ENCODE results near the gene PTS.
"Not testable (repeated sequence)": the region's sequence is repeated elsewhere in the genome, so short reads cannot be mapped to it uniquely, and the experiment has no call there.

Gene PTS

DNA sequence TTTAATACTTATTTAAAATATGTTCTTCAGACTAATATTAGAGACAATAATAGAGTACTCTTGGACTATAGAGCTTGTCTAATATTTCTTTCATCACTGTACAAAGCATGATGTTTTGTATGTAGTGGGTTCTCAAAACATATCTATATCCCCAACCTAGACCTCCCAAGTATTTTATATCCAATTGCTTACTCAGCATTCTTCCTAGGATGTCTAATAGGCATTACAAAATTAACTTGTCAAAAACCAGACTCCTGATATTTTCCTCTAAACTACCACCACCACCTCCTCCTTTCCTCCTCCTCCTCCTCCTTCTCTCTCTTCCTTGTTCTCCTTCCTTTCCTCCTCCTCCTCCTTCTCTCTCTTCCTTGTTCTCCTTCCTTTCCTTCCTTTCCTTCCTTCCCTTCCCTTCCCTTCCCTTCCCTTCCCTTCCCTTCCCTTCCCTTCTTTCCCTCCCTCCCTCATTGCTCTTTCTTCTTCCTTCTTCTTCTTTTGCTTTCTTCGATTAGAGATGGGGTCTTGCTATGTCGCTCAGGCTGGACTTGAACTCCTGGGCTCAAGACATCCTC, 29.6 kb upstream of the PTS start:
- no peak for DNase-seq
- H3K4me1 ChIP-seq (ENCODE audit: control insufficient read depth, insufficient read depth, low read length, poor library complexity, severe bottlenecking): no peaks in the 10 kb centered on the region
- no peaks in the 10 kb centered on the region for H3K36me3 ChIP-seq (ENCODE audit: control insufficient read depth, insufficient read depth, low read length)
- no peak overlapping the region for H3K27ac ChIP-seq (ENCODE audit: insufficient read depth, low read length, poor library complexity, severe bottlenecking)
- no peak overlapping the region for H3K4me3 ChIP-seq (ENCODE audit: insufficient read depth, low read depth, low read length, poor library complexity, severe bottlenecking)
- no peaks in the 10 kb centered on the region for H3K9me3 ChIP-seq (ENCODE audit: control insufficient read depth, low read length)
- no peaks in the 10 kb centered on the region for H3K27me3 ChIP-seq (replicated peaks; ENCODE audit: control insufficient read depth, insufficient read depth, low read length, poor library complexity, severe bottlenecking)

DNA sequence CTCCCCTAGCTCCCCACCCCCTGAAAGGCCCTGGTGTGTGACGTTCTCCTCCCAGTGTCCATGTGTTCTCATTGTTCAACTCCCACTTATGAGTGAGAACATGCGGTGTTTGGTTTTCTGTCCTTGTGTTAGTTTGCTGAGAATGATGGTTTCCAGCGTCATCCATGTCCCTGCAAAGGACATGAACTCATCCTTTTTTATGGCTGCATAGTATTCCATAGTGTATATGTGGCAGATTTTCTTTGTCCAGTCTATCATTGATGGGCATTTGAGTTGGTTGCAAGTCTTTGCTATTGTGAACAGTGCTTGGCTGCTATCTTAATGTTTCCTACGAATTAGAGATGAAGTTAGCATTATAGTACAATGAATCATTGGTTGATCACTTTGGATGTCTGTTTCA, 27.1 kb upstream of the PTS start:
- H3K9me3 ChIP-seq (ENCODE audit: control insufficient read depth, low read length); H3K4me1 ChIP-seq (ENCODE audit: control insufficient read depth, insufficient read depth, low read length, poor library complexity, severe bottlenecking); H3K4me3 ChIP-seq (ENCODE audit: insufficient read depth, low read depth, low read length, poor library complexity, severe bottlenecking); DNase-seq; H3K27ac ChIP-seq (ENCODE audit: insufficient read depth, low read length, poor library complexity, severe bottlenecking); H3K27me3 ChIP-seq (replicated peaks; ENCODE audit: control insufficient read depth, insufficient read depth, low read length, poor library complexity, severe bottlenecking); H3K36me3 ChIP-seq (ENCODE audit: control insufficient read depth, insufficient read depth, low read length): not testable (repeated sequence)

DNA sequence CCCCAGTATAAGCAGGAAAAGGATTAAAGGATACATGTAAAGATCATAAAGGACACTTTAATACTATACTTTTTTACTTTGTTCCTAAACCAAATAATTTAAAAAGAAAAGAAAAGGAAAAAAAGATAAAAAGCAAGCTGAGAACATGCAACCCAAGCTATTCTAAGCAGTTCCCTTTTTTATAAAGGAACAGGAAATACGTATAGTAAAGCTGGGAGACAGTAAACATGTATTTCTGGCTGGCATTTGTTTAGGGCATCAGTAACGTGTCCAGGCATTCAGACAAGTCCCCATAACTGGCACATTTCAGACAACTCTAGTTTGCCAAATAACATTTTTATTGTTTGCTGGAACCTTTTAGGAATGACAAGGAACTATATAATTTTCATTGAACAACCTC, 26.0 kb upstream of the PTS start:
- no peak for DNase-seq
- no peaks in the 10 kb centered on the region for H3K4me1 ChIP-seq (ENCODE audit: control insufficient read depth, insufficient read depth, low read length, poor library complexity, severe bottlenecking)
- no peak overlapping the region for H3K27ac ChIP-seq (ENCODE audit: insufficient read depth, low read length, poor library complexity, severe bottlenecking)
- no peaks in the 10 kb centered on the region for H3K36me3 ChIP-seq (ENCODE audit: control insufficient read depth, insufficient read depth, low read length)
- no peaks in the 10 kb centered on the region for H3K27me3 ChIP-seq (replicated peaks; ENCODE audit: control insufficient read depth, insufficient read depth, low read length, poor library complexity, severe bottlenecking)
- no peaks in the 10 kb centered on the region for H3K9me3 ChIP-seq (ENCODE audit: control insufficient read depth, low read length)
- no peak overlapping the region for H3K4me3 ChIP-seq (ENCODE audit: insufficient read depth, low read depth, low read length, poor library complexity, severe bottlenecking)

DNA sequence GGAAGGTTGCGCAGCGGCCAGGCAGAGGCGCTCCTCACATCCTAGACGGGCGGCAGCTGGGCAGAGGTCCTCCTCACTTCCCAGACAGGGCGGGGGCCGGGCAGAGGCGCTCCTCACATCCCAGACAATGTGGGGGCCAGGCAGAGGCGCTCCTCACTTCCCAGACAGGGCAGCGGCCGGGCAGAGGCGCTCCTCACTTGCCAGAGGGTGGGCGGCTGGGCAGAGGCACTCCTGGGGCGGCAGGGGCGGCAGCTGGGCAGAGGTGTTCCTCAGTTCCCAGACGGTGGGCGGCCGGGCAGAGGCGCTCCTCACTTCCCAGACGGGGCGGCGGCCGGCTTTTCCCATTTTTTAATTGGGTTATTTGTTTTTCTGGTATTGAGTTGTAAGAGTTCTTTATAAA, 20.2 kb upstream of the PTS start:
- Histone ChIP-seq H3K4me1 (ENCODE audit: control insufficient read depth, insufficient read depth, low read length, poor library complexity, severe bottlenecking) (no peaks in the 10 kb centered on the region), H3K36me3 (ENCODE audit: control insufficient read depth, insufficient read depth, low read length) (no peaks in the 10 kb centered on the region), H3K4me3 (ENCODE audit: insufficient read depth, low read depth, low read length, poor library complexity, severe bottlenecking) (no peak overlapping the region), H3K9me3 (ENCODE audit: control insufficient read depth, low read length) (no peaks in the 10 kb centered on the region), H3K27ac (ENCODE audit: insufficient read depth, low read length, poor library complexity, severe bottlenecking) (no peak overlapping the region), H3K27me3 (replicated peaks; ENCODE audit: control insufficient read depth, insufficient read depth, low read length, poor library complexity, severe bottlenecking) (no peaks in the 10 kb centered on the region)
- DNase-seq: no peak

DNA sequence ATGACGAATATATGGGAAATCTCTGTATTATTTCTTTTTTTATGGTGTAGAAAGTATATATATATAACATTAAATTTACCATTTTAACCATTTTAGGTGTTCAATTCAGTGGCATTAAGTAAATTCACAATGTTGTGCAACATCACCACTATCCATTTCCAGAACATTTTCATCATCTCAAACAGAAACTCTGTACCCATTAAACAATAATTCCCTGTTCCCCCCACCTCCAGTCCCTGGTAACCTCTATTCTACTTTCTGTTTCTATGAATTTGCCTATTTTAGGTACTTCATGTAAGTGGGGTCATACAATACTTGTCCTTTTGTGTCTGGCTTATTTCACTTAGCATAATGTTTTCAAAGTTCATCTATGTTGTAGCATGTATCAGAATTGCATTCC, 15.3 kb upstream of the PTS start:
- DNase-seq: no peak
- H3K4me3 ChIP-seq (ENCODE audit: insufficient read depth, low read depth, low read length, poor library complexity, severe bottlenecking): no peak overlapping the region
- H3K36me3 ChIP-seq (ENCODE audit: control insufficient read depth, insufficient read depth, low read length): no peaks in the 10 kb centered on the region
- H3K27me3 ChIP-seq (replicated peaks; ENCODE audit: control insufficient read depth, insufficient read depth, low read length, poor library complexity, severe bottlenecking): no peaks in the 10 kb centered on the region
- H3K9me3 ChIP-seq (ENCODE audit: control insufficient read depth, low read length): no peaks in the 10 kb centered on the region
- H3K27ac ChIP-seq (ENCODE audit: insufficient read depth, low read length, poor library complexity, severe bottlenecking): no peak overlapping the region
- no peaks in the 10 kb centered on the region for H3K4me1 ChIP-seq (ENCODE audit: control insufficient read depth, insufficient read depth, low read length, poor library complexity, severe bottlenecking)

DNA sequence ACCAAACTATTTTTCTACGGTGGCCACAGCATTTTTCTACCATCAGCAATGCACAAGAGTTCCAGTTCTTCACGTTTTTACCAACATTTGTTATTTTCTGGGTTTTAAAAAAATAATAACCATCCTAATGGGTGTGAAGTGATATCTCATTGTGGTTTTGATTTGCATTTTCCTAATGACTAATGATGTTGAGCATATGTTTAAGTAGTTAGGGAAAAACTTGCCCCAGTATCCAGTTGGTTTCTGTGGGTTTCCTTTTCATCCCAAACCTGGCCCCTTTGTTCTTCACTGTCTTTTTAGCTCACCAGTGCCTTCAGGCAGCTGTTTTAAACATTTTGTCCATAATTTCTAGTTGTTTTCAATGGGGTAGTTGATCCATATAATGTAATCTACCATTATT, 14.7 kb upstream of the PTS start:
- Histone ChIP-seq H3K9me3 (ENCODE audit: control insufficient read depth, low read length) (no peaks in the 10 kb centered on the region), H3K4me3 (ENCODE audit: insufficient read depth, low read depth, low read length, poor library complexity, severe bottlenecking) (no peak overlapping the region), H3K27ac (ENCODE audit: insufficient read depth, low read length, poor library complexity, severe bottlenecking) (no peak overlapping the region), H3K4me1 (ENCODE audit: control insufficient read depth, insufficient read depth, low read length, poor library complexity, severe bottlenecking) (no peaks in the 10 kb centered on the region), H3K27me3 (replicated peaks; ENCODE audit: control insufficient read depth, insufficient read depth, low read length, poor library complexity, severe bottlenecking) (no peaks in the 10 kb centered on the region), H3K36me3 (ENCODE audit: control insufficient read depth, insufficient read depth, low read length) (no peaks in the 10 kb centered on the region)
- DNase-seq: no peak

DNA sequence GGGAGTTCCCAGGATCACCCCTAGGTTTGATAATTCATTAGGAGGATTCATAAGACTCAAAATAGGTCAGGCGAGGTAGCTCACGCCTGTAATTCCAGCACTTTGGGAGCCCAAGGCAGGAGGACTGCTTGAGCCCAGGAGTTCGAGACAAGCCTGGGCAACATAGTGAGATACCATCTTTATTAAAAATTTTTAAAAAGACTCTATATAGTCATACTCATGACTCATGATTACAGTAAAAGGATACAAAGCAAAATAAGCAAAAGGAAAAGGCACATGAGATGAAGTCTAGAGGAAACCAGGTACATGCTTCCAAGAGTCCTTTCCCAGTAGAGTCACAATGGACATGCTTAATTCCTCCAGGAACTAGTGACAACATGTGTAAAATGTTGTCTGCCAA, 13.9 kb upstream of the PTS start:
- no peaks in the 10 kb centered on the region for H3K36me3 ChIP-seq (ENCODE audit: control insufficient read depth, insufficient read depth, low read length)
- H3K4me1 ChIP-seq (ENCODE audit: control insufficient read depth, insufficient read depth, low read length, poor library complexity, severe bottlenecking): no peaks in the 10 kb centered on the region
- no peak overlapping the region for H3K27ac ChIP-seq (ENCODE audit: insufficient read depth, low read length, poor library complexity, severe bottlenecking)
- H3K27me3 ChIP-seq (replicated peaks; ENCODE audit: control insufficient read depth, insufficient read depth, low read length, poor library complexity, severe bottlenecking): no peaks in the 10 kb centered on the region
- H3K4me3 ChIP-seq (ENCODE audit: insufficient read depth, low read depth, low read length, poor library complexity, severe bottlenecking): no peak overlapping the region
- no peaks in the 10 kb centered on the region for H3K9me3 ChIP-seq (ENCODE audit: control insufficient read depth, low read length)
- no peak for DNase-seq

DNA sequence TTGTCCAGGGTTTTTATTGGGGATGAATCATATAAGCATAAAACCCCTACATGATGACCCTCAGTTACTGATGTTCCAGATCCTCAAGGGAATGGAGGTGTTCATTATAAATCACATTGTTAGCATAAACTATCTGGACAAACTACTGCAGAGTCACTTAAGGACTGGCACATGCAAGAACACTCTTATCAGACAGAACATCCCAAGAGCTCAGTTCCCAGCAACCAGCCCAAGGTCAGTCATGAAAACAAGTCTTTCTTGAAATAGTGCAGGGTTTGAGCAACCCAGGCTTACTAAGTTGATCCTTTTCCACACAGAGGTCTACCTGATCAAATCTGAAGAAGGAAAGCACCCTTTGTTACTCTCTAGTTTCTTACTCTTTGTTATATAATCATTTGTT, 13.5 kb upstream of the PTS start:
- Histone ChIP-seq H3K9me3 (ENCODE audit: control insufficient read depth, low read length) (no peaks in the 10 kb centered on the region), H3K36me3 (ENCODE audit: control insufficient read depth, insufficient read depth, low read length) (no peaks in the 10 kb centered on the region), H3K4me3 (ENCODE audit: insufficient read depth, low read depth, low read length, poor library complexity, severe bottlenecking) (no peak overlapping the region), H3K27me3 (replicated peaks; ENCODE audit: control insufficient read depth, insufficient read depth, low read length, poor library complexity, severe bottlenecking) (no peaks in the 10 kb centered on the region), H3K4me1 (ENCODE audit: control insufficient read depth, insufficient read depth, low read length, poor library complexity, severe bottlenecking) (no peaks in the 10 kb centered on the region), H3K27ac (ENCODE audit: insufficient read depth, low read length, poor library complexity, severe bottlenecking) (no peak overlapping the region)
- no peak for DNase-seq

DNA sequence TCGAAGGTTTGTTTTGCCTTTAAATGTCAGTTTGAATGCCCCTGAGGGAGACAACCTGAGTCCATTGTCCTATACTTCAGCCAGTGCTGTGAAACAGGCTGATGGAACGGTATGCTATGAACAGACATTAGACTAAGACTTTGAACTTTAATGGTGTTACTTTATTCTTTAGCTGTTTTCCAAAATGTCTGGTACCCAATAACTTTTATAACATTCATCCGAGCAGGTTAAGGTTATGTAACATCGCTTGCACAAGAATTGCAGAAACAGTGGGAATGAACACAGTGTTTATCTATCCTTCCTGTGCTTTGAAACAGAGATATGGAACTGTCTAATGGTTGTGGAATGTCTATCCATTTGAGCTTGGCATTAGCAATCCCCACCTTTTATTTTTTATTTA, 12.5 kb upstream of the PTS start:
- Histone ChIP-seq H3K27me3 (replicated peaks; ENCODE audit: control insufficient read depth, insufficient read depth, low read length, poor library complexity, severe bottlenecking) (no peaks in the 10 kb centered on the region), H3K9me3 (ENCODE audit: control insufficient read depth, low read length) (no peaks in the 10 kb centered on the region), H3K36me3 (ENCODE audit: control insufficient read depth, insufficient read depth, low read length) (no peaks in the 10 kb centered on the region), H3K27ac (ENCODE audit: insufficient read depth, low read length, poor library complexity, severe bottlenecking) (no peak overlapping the region), H3K4me1 (ENCODE audit: control insufficient read depth, insufficient read depth, low read length, poor library complexity, severe bottlenecking) (no peaks in the 10 kb centered on the region), H3K4me3 (ENCODE audit: insufficient read depth, low read depth, low read length, poor library complexity, severe bottlenecking) (no peak overlapping the region)
- DNase-seq: no peak

DNA sequence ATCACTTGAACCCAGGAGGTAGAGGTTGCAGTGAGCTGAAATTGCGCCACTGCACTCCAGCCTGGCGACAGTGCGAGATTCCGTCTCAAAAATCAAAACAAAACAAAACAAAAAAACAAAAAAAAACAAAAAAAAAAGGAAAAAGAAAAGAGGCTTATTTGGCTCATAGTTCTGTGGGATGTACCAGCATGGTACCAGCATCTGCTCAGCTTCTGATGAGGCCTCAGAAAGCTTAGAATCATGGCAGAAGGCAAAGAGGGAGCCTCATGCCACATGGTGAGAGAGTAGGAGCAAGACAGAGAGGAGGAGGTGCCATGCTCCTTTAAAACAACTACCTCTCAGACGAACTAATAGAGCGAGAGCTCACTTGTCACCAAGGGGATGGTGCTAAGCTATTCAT, 10.6 kb upstream of the PTS start:
- DNase-seq: no peak
- no peaks in the 10 kb centered on the region for H3K36me3 ChIP-seq (ENCODE audit: control insufficient read depth, insufficient read depth, low read length)
- no peak overlapping the region for H3K27ac ChIP-seq (ENCODE audit: insufficient read depth, low read length, poor library complexity, severe bottlenecking)
- H3K4me3 ChIP-seq (ENCODE audit: insufficient read depth, low read depth, low read length, poor library complexity, severe bottlenecking): no peak overlapping the region
- no peaks in the 10 kb centered on the region for H3K9me3 ChIP-seq (ENCODE audit: control insufficient read depth, low read length)
- no peaks in the 10 kb centered on the region for H3K27me3 ChIP-seq (replicated peaks; ENCODE audit: control insufficient read depth, insufficient read depth, low read length, poor library complexity, severe bottlenecking)
- H3K4me1 ChIP-seq (ENCODE audit: control insufficient read depth, insufficient read depth, low read length, poor library complexity, severe bottlenecking): peaks cover 3% of the 10 kb centered on the region
